ENCODE measurements around the gene SNX19.

DNA sequence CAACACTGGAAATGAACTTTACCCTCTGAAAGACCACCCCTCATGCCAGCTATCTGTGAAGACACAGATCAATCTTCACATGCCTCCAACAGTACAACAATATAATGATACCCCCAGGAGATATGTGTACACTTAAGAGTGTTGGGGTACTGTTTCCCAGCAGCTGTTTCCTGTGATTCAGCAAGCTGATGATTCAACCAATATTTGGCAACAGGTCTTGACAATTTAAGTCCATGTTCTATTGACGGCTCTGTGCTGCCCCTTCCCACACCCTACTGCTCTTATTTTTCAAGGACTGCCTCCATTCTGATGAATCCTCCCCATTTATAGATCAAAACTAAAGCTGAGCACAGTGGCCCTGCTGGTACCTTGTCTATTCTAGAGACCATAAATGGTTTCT, 6.6 kb downstream of the SNX19 start:
- TF ChIP-seq EP300 (IDR thresholded peaks at IDR 0.05) (no peak), POLR2A (IDR thresholded peaks at IDR 0.05) (no peak)
- TF ChIP-seq, protein P1, sequence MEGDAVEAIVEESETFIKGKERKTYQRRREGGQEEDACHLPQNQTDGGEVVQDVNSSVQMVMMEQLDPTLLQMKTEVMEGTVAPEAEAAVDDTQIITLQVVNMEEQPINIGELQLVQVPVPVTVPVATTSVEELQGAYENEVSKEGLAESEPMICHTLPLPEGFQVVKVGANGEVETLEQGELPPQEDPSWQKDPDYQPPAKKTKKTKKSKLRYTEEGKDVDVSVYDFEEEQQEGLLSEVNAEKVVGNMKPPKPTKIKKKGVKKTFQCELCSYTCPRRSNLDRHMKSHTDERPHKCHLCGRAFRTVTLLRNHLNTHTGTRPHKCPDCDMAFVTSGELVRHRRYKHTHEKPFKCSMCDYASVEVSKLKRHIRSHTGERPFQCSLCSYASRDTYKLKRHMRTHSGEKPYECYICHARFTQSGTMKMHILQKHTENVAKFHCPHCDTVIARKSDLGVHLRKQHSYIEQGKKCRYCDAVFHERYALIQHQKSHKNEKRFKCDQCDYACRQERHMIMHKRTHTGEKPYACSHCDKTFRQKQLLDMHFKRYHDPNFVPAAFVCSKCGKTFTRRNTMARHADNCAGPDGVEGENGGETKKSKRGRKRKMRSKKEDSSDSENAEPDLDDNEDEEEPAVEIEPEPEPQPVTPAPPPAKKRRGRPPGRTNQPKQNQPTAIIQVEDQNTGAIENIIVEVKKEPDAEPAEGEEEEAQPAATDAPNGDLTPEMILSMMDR (IDR thresholded peaks at IDR 0.05), result no peak
